ENCODE data around the gene UGT1A8. TPM values are rescaled to one million over a fixed set of nuclear protein-coding genes. Genes with fewer than 3 reads are reported as not detected.

UGT1A8 gene
- total RNA-seq, 1 experiment from 2014 or later: not detected

DNA sequence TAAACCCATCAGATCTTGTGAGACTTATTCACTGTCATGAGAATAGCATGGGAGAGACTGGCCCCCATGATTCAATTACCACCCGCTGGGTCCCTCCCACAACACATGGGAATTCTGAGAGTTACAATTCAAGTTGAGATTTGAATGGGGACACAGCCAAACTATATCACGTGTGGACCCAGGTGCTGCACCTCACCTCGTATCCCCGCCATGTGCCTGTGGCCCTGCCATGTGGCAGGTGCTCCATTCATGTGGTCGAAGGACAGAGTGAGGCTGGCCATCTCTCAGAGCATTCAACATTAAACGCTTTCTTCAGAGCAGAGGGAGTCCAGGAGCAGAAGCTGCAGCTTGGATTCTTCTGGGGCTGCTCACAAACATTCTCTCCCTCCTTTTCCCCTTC is 193.0 kb downstream of the UGT1A8 start:
- no peaks in the 10 kb centered on the region; the same call in 1 of the 2 replicates for H3K27me3 ChIP-seq (ENCODE audit: insufficient read depth, low read length)
- H2AFZ ChIP-seq (ENCODE audit: low read depth, low read length, poor library complexity, severe bottlenecking): no peak overlapping the region
- H3K9me2 ChIP-seq (ENCODE audit: insufficient read depth): no peaks in the 10 kb centered on the region
- ChIA-PET CTCF (no interaction called here), RAD21 (ENCODE audit: low non-redundant PET in 1 of 2, low total read pairs in 2 of 2, uncharacterized antibody in 2 of 2, unreplicated experiment in 2 of 2) (no interaction called here), POLR2A (no interaction called here)
- TF ChIP-seq ELF1 (IDR thresholded peaks at IDR 0.05; ENCODE audit: borderline replicate concordance, low read depth): no peak
- H3K9me3 ChIP-seq (ENCODE audit: control insufficient read depth in 1 of 2, insufficient read depth in 1 of 2, low read depth in 1 of 2, low read length in 2 of 2): no peaks in the 10 kb centered on the region
- H3K79me2 ChIP-seq (ENCODE audit: insufficient read depth, low read length): no peaks in the 10 kb centered on the region
- no peak for ATAC-seq
- H3K4me1 ChIP-seq (ENCODE audit: control insufficient read depth in 1 of 2, insufficient read depth in 2 of 2, low read length in 2 of 2): no peaks in the 10 kb centered on the region
- H3K36me3 ChIP-seq (ENCODE audit: control insufficient read depth in 1 of 2, insufficient read depth in 2 of 2, low read length in 2 of 2): no peaks in the 10 kb centered on the region
- intact Hi-C loops (cut with micrococcal nuclease): no loop called here
- no peak overlapping the region for H3K4me2 ChIP-seq (ENCODE audit: low read length)
- H3K4me3 ChIP-seq (replicated peaks in 1 of 2; ENCODE audit: low read depth in 1 of 2, low read length in 2 of 2): no peak overlapping the region
- no peak overlapping the region for H3K27ac ChIP-seq (ENCODE audit: low read depth, low read length)
- no peaks in the 10 kb centered on the region for H4K20me1 ChIP-seq (ENCODE audit: insufficient read depth)
- BruUV-seq (replicated peaks): no TSS peak
- no peak for DNase-seq (ENCODE audit: low read depth, low spot score)
- no peak overlapping the region for H3K9ac ChIP-seq (ENCODE audit: low read length)

DNA sequence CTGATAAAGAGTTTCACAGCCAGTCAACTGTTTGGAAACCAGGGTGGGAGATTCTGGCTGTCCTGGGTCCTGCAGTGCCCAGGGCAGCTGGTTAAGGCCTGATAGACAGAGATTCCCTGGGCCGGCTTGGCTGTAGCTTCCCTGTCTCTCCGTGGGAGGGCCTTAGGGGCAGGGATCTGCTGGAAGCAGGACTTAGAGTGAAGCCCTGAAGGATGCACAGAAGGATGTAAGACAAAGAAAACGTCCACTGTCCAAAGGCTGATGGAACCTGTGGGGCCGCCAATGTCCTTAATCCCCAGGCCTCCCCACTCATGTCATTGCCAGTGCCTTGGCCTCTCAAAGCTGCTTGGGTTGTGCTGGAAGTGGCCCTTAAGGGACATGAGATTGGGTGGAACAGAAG is 193.7 kb downstream of the UGT1A8 start:
- intact Hi-C loops (cut with micrococcal nuclease): no loop called here
- Histone ChIP-seq H3K9me3 (ENCODE audit: control insufficient read depth in 1 of 2, insufficient read depth in 1 of 2, low read depth in 1 of 2, low read length in 2 of 2) (no peaks in the 10 kb centered on the region), H3K4me1 (ENCODE audit: control insufficient read depth in 1 of 2, insufficient read depth in 2 of 2, low read length in 2 of 2) (no peaks in the 10 kb centered on the region), H4K20me1 (ENCODE audit: insufficient read depth) (no peaks in the 10 kb centered on the region), H3K4me2 (ENCODE audit: low read length) (no peak overlapping the region), H2AFZ (ENCODE audit: low read depth, low read length, poor library complexity, severe bottlenecking) (no peak overlapping the region), H3K9ac (ENCODE audit: low read length) (no peak overlapping the region), H3K27ac (ENCODE audit: low read depth, low read length) (no peak overlapping the region), H3K4me3 (replicated peaks in 1 of 2; ENCODE audit: low read depth in 1 of 2, low read length in 2 of 2) (no peak overlapping the region), H3K36me3 (ENCODE audit: control insufficient read depth in 1 of 2, insufficient read depth in 2 of 2, low read length in 2 of 2) (no peaks in the 10 kb centered on the region), H3K9me2 (ENCODE audit: insufficient read depth) (no peaks in the 10 kb centered on the region), H3K27me3 (ENCODE audit: insufficient read depth, low read length) (no peaks in the 10 kb centered on the region; the same call in 1 of the 2 replicates), H3K79me2 (ENCODE audit: insufficient read depth, low read length) (no peaks in the 10 kb centered on the region)
- POLR2A ChIA-PET: no interaction called here
- TF ChIP-seq SRF (IDR thresholded peaks at IDR 0.05; ENCODE audit: low read depth): no peak
- TF ChIP-seq CBX3 (IDR thresholded peaks at IDR 0.05; ENCODE audit: low read depth): no peak
- TF ChIP-seq ELF1 (IDR thresholded peaks at IDR 0.05; ENCODE audit: borderline replicate concordance, low read depth): no peak
- no peak for TF ChIP-seq ZFX (IDR thresholded peaks at IDR 0.05)
- no peak for TF ChIP-seq EZH2phosphoT487 (IDR thresholded peaks at IDR 0.05; ENCODE audit: borderline replicate concordance)
- TF ChIP-seq, protein P1, sequence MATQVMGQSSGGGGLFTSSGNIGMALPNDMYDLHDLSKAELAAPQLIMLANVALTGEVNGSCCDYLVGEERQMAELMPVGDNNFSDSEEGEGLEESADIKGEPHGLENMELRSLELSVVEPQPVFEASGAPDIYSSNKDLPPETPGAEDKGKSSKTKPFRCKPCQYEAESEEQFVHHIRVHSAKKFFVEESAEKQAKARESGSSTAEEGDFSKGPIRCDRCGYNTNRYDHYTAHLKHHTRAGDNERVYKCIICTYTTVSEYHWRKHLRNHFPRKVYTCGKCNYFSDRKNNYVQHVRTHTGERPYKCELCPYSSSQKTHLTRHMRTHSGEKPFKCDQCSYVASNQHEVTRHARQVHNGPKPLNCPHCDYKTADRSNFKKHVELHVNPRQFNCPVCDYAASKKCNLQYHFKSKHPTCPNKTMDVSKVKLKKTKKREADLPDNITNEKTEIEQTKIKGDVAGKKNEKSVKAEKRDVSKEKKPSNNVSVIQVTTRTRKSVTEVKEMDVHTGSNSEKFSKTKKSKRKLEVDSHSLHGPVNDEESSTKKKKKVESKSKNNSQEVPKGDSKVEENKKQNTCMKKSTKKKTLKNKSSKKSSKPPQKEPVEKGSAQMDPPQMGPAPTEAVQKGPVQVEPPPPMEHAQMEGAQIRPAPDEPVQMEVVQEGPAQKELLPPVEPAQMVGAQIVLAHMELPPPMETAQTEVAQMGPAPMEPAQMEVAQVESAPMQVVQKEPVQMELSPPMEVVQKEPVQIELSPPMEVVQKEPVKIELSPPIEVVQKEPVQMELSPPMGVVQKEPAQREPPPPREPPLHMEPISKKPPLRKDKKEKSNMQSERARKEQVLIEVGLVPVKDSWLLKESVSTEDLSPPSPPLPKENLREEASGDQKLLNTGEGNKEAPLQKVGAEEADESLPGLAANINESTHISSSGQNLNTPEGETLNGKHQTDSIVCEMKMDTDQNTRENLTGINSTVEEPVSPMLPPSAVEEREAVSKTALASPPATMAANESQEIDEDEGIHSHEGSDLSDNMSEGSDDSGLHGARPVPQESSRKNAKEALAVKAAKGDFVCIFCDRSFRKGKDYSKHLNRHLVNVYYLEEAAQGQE (IDR thresholded peaks at IDR 0.05; ENCODE audit: low read depth): no peak
- no peak for TF ChIP-seq POLR2A (IDR thresholded peaks at IDR 0.05; ENCODE audit: borderline replicate concordance, extremely low read depth, insufficient read depth, insufficient read length)
- TF ChIP-seq FOSL1 (IDR thresholded peaks at IDR 0.05; ENCODE audit: low read depth): no peak
- no peak for TF ChIP-seq ZNF274 (IDR thresholded peaks at IDR 0.05; ENCODE audit: low read depth, low read length)
- no peak for TF ChIP-seq RAD21 (IDR thresholded peaks at IDR 0.05; ENCODE audit: low read depth)
- no peak for TF ChIP-seq TCF7L2 (IDR thresholded peaks at IDR 0.05; ENCODE audit: borderline replicate concordance, extremely low read depth, insufficient read depth, insufficient read length)
- no peak for TF ChIP-seq EGR1 (IDR thresholded peaks at IDR 0.05; ENCODE audit: low read depth)
- no TSS peak for BruUV-seq (replicated peaks)
- ATAC-seq (no peak), DNase-seq (ENCODE audit: low read depth, low spot score) (no peak)
- RAD21 ChIA-PET (ENCODE audit: low non-redundant PET in 1 of 2, low total read pairs in 2 of 2, uncharacterized antibody in 2 of 2, unreplicated experiment in 2 of 2): no interaction called here
- CTCF ChIA-PET: no interaction called here
